H1 (cell line): ENCODE results near the gene SLC35F1.

Experiments
- ATF2 ChIP-seq: IDR thresholded peaks from 2 replicates; pipeline ENCODE4 v1.6.1; 2012; ENCODE audit warnings: low read length, inconsistent platforms
- ATF3 ChIP-seq: IDR thresholded peaks from 2 replicates; pipeline ENCODE4 v1.6.1; 2011; ENCODE audit warnings: low read depth, mild to moderate bottlenecking, low read length; ENCODE audit not compliant: insufficient read depth
- CEBPB ChIP-seq: IDR thresholded peaks from 2 replicates; pipeline ENCODE4 v1.6.1; 2012; ENCODE audit warnings: low read depth, low read length
- CHD2 ChIP-seq: IDR thresholded peaks from 2 replicates; pipeline ENCODE4 v1.6.1; 2012; ENCODE audit warnings: low read length, improper control_type of control experiment
- CTCF ChIP-seq, 3 experiments: IDR thresholded peaks; 1 replicate in 2 of 3; 2 replicates in 1 of 3; pipeline versions ENCODE4 v1.5.1 to v1.6.1; 2011; ENCODE audit warnings: low read length in 3 of 3, mild to moderate bottlenecking in 3 of 3, inconsistent platforms in 2 of 3, low read depth in 1 of 3, moderate library complexity in 1 of 3; ENCODE audit not compliant: insufficient read depth in 1 of 3; ENCODE audit errors: control extremely low read depth in 1 of 3
- EP300 ChIP-seq, 2 experiments: IDR thresholded peaks; 1 replicate in 1 of 2; 2 replicates in 1 of 2; pipeline ENCODE4 v1.6.1; 2011 to 2012; ENCODE audit warnings: low read depth in 2 of 2, low read length in 2 of 2, mild to moderate bottlenecking in 2 of 2, borderline replicate concordance in 1 of 2, inconsistent platforms in 1 of 2, moderate library complexity in 1 of 2
- EZH2 ChIP-seq: fragments of 200-600 bp; sonication (generic); IDR thresholded peaks from 2 replicates; pipeline ENCODE4 v1.7.1; 2012; ENCODE audit warnings: low read depth, mild to moderate bottlenecking, moderate library complexity, low read length, inconsistent platforms; ENCODE audit not compliant: severe bottlenecking
- POLR2A ChIP-seq, 2 experiments: IDR thresholded peaks; 1 replicate in 1 of 2; 2 replicates in 1 of 2; pipeline ENCODE4 v1.6.1; 2011; ENCODE audit warnings: low read depth in 2 of 2, low read length in 2 of 2, mild to moderate bottlenecking in 2 of 2; ENCODE audit errors: control extremely low read depth in 1 of 2
- POLR2AphosphoS5 ChIP-seq: IDR thresholded peaks from 2 replicates; pipeline ENCODE4 v1.6.1; 2011; ENCODE audit warnings: low read depth, low read length
- RAD21 ChIP-seq, 2 experiments: IDR thresholded peaks in 1 of 2; conservative IDR thresholded peaks in 1 of 2; 2 replicates each; pipeline ENCODE4 v1.6.1; 2011; ENCODE audit warnings: low read depth in 2 of 2, low read length in 2 of 2, improper control_type of control experiment in 1 of 2, inconsistent platforms in 1 of 2, mild to moderate bottlenecking in 1 of 2, moderate library complexity in 1 of 2
- SP1 ChIP-seq: IDR thresholded peaks from 2 replicates; pipeline ENCODE4 v1.6.1; 2011; ENCODE audit warnings: low read depth, low read length
- TCF12 ChIP-seq: IDR thresholded peaks from 2 replicates; pipeline ENCODE4 v1.6.1; 2011; ENCODE audit warnings: low read depth, mild to moderate bottlenecking, low read length

DNA sequence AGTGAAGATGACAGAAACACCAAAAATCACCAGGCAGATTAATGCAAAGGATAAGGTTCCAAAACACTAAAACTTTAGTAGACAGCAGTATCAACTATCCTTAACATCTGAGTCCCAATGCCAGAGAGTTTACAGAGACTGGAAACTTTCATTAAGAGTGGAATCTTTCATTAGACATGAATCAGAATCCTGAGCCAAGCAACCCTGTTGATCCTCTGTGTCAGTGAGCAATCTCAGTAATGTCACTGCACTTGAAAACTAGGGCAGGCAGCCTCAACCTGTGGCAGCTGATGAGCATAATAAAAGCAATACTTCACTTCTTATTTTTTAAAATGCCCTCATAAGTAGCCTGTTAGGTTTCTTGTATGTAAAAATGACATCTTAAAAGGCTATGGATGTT, 388.3 kb downstream of the SLC35F1 start:
- TF ChIP-seq CTCF (IDR thresholded peaks at IDR 0.05; ENCODE audit: control extremely low read depth in 1 of 3, insufficient read depth in 1 of 3, low read depth in 1 of 3, low read length in 3 of 3) (no peak), POLR2A (IDR thresholded peaks at IDR 0.05; ENCODE audit: control extremely low read depth in 1 of 2, low read depth in 2 of 2, low read length in 2 of 2) (no peak), EP300 (IDR thresholded peaks at IDR 0.05; ENCODE audit: borderline replicate concordance in 1 of 2, low read depth in 2 of 2, low read length in 2 of 2) (no peak), SP1 (no peak), CEBPB (no peak), POLR2AphosphoS5 (no peak), ATF3 (no peak), CHD2 (no peak), RAD21 (IDR thresholded peaks at IDR 0.05 in 1 of 2, conservative IDR thresholded peaks at IDR 0.05 in 1 of 2; ENCODE audit: low read depth in 2 of 2, low read length in 2 of 2) (no peak), TCF12 (no peak), ATF2 (no peak), EZH2 (no peak)
